Activated B cell treated with CpG ODN at 0.5 μM for 24 hours (primary cell): ENCODE results near the gene NRF1. TPM values are rescaled to one million over a fixed set of nuclear protein-coding genes. Genes with fewer than 3 reads are reported as not detected.

ENCODE experiments used
- ATAC-seq: fragments of 200-7000 bp; cut with Tn5 transposase; one replicate; pipeline ENCODE4 v1.10.0; 2021; ENCODE audit warnings: low read depth, mild to moderate bottlenecking, moderate library complexity
- CTCF ChIA-PET: fragments of 350-600 bp; sonication (Branson Sonifier 250); formaldehyde crosslinking; loops from one replicate; lab custom pipeline; 2021; ENCODE audit warnings: antibody characterized with exemption; lab: Charles Lee
- POLR2A ChIA-PET: fragments of 350-600 bp; sonication (Branson Sonifier 250); formaldehyde crosslinking; loops from one replicate; lab custom pipeline; 2021; ENCODE audit warnings: antibody characterized with exemption; lab: Charles Lee
- DNase-seq: peaks from one replicate; pipeline ENCODE4 v3.0.0; 2022
- H3K27ac Mint-ChIP-seq: one replicate; pipeline ENCODE4 v1.8.0; 2020; ENCODE audit warnings: mixed read lengths
- H3K27me3 Mint-ChIP-seq: one replicate; pipeline ENCODE4 v1.8.0; 2021; ENCODE audit warnings: mixed read lengths
- H3K36me3 Mint-ChIP-seq: one replicate; pipeline ENCODE4 v1.8.0; 2021; ENCODE audit warnings: low read depth, mixed read lengths
- H3K4me1 Mint-ChIP-seq: one replicate; pipeline ENCODE4 v1.8.0; 2021; ENCODE audit warnings: mixed read lengths
- H3K4me3 Mint-ChIP-seq: one replicate; pipeline ENCODE4 v1.8.0; 2020; ENCODE audit warnings: mild to moderate bottlenecking, mixed read lengths
- H3K9me3 Mint-ChIP-seq: one replicate; pipeline ENCODE4 v1.8.0; 2020; ENCODE audit warnings: mixed read lengths
- intact Hi-C: fragments of 100-400 bp; cut with micrococcal nuclease; formaldehyde crosslinking; loops from one replicate; pipeline ENCODE4 v1.15.1; 2024
- total RNA-seq: library from RNA; stranded (reverse); gene quantifications from 2 replicates; pipeline ENCODE4 v1.2.3, GENCODE V29; 2022
- TF ChIP-seq, protein P1 (sequence below): fragments of 200-600 bp; IDR thresholded peaks from one replicate; pipeline ENCODE4 v1.8.0; 2022; ENCODE audit warnings: antibody characterized with exemption, mild to moderate bottlenecking

The NRF1 gene
- total RNA-seq, 1 donor from 2014 or later = 27.4 TPM

DNA sequence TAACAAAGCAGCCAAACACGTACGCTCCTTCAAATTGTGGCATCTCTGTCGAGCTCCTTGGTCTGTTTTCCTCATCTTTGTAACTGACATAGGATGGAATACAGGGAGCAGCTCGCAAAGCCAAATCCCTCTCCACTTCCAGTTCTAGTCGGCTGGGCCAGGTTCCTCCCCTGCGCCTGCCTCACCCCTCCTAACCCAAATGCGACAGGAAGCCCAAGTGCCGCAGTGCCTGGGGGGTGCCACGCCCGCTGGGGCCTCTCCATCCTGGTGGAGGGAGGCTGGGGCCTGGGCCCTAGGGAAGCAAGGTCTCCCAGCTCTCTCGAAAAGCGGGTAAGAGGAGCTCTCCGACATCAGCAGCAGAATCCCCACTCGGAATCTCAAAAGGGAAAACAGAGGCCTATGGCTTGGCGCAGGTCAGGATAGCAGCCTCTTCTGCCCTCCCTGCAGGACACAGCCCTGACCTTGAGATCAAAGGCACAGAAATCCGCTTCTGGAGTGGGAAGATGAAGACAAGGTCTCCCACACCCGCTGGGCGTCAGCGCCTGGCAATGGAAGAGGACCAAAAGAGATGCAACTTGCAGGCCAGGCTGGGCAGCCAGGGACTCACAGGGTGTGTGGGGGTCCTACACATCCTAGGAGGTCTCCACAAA, 165.8 kb downstream of the NRF1 start:
- Mint-ChIP-seq H3K4me3 (no peak overlapping the region), H3K27me3 (peaks cover 21% of the 10 kb centered on the region), H3K36me3 (no peaks in the 10 kb centered on the region), H3K9me3 (no peaks in the 10 kb centered on the region), H3K27ac (no peak overlapping the region), H3K4me1 (peaks cover 14% of the 10 kb centered on the region)
- intact Hi-C loops = loop anchor here (5.0 kb wide), 1 partner anchor 165 kb away; the partner anchor contains the start of gene NRF1
- CTCF ChIA-PET = no interaction called here
- DNase-seq (no peak), ATAC-seq (no peak)
- POLR2A ChIA-PET = no interaction called here
- TF ChIP-seq, protein P1, sequence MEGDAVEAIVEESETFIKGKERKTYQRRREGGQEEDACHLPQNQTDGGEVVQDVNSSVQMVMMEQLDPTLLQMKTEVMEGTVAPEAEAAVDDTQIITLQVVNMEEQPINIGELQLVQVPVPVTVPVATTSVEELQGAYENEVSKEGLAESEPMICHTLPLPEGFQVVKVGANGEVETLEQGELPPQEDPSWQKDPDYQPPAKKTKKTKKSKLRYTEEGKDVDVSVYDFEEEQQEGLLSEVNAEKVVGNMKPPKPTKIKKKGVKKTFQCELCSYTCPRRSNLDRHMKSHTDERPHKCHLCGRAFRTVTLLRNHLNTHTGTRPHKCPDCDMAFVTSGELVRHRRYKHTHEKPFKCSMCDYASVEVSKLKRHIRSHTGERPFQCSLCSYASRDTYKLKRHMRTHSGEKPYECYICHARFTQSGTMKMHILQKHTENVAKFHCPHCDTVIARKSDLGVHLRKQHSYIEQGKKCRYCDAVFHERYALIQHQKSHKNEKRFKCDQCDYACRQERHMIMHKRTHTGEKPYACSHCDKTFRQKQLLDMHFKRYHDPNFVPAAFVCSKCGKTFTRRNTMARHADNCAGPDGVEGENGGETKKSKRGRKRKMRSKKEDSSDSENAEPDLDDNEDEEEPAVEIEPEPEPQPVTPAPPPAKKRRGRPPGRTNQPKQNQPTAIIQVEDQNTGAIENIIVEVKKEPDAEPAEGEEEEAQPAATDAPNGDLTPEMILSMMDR = no peak

DNA sequence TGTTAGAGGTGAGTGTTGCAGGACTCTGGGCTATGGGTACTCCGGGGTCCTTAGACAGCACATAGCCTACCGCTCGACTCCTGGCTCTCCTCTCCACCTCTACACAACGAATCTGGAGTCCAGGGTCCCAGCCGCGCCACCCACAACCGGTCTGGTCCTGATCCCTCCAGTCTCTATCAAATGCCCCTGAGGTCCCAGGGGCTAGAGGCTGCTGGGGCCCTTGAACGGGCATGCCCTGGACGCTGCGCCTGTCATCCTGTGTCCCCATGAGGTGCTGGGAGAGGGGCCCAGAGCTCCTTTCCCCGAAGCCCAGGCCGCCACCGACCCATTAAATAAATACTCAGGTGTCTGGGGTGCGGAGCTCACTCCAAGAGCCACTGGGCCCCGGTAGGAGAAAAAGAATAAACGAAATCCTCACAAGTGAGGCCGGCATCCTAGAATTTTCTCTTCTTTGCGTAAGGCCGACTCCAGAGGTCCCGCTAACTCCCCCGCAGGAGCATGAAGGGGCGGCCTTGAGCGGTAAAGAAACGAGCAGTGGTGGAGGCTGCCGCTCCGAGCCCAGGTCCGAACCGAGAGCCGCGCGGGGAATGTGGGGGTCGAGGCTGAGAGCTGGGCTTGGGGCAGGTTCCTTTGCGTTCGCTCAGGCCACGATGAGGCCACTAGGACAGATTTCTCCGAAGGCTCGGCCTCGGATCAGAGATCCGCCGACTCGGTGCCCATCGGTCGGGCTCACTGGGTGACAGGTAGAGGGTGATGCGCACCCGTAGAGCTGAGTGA, 166.7 kb downstream of the NRF1 start:
- CTCF ChIA-PET = no interaction called here
- ATAC-seq (no peak), DNase-seq (no peak)
- Mint-ChIP-seq H3K4me1 (peaks cover 23% of the 10 kb centered on the region), H3K27ac (no peak overlapping the region), H3K9me3 (no peaks in the 10 kb centered on the region), H3K36me3 (no peaks in the 10 kb centered on the region), H3K4me3 (peak overlapping the region; percentile 50), H3K27me3 (peaks cover 29% of the 10 kb centered on the region)
- POLR2A ChIA-PET = no interaction called here
- intact Hi-C loops = loop anchor here (5.0 kb wide), 1 partner anchor 166 kb away; the partner anchor contains the start of gene NRF1
- TF ChIP-seq, protein P1 = no peak

- CTCF ChIA-PET = no interaction called here
- Mint-ChIP-seq H3K9me3 (no peaks in the 10 kb centered on the region), H3K27me3 (peaks cover 34% of the 10 kb centered on the region), H3K27ac (no peak overlapping the region), H3K36me3 (no peaks in the 10 kb centered on the region), H3K4me3 (peak overlapping the region; percentile 50), H3K4me1 (peaks cover 28% of the 10 kb centered on the region)
- TF ChIP-seq, protein P1 = no peak
- DNase-seq = peak; percentile 34
- POLR2A ChIA-PET = no interaction called here
- no peak for ATAC-seq
- intact Hi-C loops = loop anchor here (5.0 kb wide), 1 partner anchor 167 kb away; the partner anchor contains the start of gene NRF1
These were observed 167.5 kb downstream of the NRF1 start for GRCh38 chr7:129778770-129779601.

DNA sequence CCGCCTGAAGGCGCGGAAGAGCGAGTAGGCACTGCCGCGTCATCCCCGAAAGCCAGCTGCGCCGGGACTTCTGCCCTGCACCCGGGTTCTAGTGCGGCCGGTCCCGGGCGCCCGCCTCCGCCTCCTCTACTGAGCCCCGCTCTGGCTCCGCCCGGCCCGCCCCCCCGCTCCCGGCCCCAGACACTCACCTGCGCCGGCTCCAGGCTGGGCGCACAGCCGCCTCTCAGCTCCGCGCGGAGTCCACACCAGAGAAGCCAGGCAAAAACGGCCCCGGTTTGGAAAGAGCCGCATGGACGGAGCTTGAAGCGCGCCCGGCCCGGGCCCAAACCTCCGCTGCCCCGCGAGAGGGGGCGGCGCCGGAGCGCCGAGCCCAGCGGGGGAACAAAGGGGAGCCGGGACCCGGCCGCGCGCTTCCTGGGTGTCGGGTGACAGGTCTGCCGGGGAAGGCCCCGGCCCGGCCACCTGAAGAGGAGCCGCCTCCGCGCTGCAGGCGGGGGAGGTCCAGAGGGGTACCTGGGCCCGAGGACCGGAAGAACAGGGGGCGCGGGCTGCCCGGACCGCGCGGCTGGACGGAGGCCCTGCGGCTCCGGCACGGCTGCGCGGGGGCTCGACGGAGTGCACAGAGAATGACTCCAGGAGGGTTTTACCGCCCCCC, 168.2 kb downstream of the NRF1 start:
- peak; percentile 42 for DNase-seq
- Mint-ChIP-seq H3K4me1 (peaks cover 31% of the 10 kb centered on the region), H3K27me3 (peaks cover 37% of the 10 kb centered on the region), H3K27ac (no peak overlapping the region), H3K36me3 (no peaks in the 10 kb centered on the region), H3K4me3 (peak overlapping the region; percentile 44), H3K9me3 (no peaks in the 10 kb centered on the region)
- ChIA-PET CTCF (no interaction called here), POLR2A (no interaction called here)
- TF ChIP-seq, protein P1 = no peak
- peak; percentile 36 for ATAC-seq
- intact Hi-C loops = loop anchor here (2.0 to 10.0 kb wide), 5 partner anchors 45 to 955 kb away; partner anchors contain the start of genes KLF14, NRF1, STRIP2 and UBE2H
